GM21737 (cell line): ENCODE data around the gene MPDU1.

ENCODE experiments used
- ATAC-seq: cut with Tn5 transposase; IDR thresholded peaks from one replicate; pipeline ENCODE4 v1.9.1; 2021; ENCODE audit warnings: mild to moderate bottlenecking, moderate library complexity; ENCODE audit not compliant: unreplicated experiment

The MPDU1 gene

DNA sequence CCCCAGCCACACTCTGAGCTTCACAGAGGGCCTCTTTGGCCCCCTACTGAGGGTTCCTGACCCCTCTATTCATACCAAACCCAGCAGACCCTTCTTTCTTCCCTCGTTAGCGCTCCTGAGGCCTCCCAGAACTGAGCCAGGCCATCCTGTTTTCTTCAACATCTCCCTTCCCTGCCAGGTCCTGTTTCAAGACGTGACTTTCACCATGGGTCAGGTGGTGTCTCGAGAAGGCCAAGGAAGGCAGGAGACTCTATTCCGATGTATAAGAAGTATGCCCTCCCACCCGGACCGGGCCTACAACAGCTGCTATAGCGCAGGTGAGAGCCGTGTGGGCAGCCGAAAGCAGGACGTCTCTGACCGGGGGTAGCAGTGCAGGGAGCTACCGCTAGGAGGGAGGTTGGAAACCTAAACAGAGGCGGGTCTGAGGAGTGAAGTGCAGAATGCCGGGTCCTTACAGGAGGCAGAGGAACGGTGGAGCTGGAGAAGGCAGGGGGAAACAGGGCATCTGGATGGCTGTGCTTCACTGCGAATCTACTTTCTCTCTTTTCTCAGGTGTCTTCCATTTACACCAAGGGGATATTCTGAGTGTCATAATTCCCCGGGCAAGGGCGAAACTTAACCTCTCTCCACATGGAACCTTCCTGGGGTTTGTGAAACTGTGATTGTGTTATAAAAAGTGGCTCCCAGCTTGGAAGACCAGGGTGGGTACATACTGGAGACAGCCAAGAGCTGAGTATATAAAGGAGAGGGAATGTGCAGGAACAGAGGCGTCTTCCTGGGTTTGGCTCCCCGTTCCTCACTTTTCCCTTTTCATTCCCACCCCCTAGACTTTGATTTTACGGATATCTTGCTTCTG, 23.3 kb upstream of the MPDU1 start:
- ATAC-seq, result no peak

DNA sequence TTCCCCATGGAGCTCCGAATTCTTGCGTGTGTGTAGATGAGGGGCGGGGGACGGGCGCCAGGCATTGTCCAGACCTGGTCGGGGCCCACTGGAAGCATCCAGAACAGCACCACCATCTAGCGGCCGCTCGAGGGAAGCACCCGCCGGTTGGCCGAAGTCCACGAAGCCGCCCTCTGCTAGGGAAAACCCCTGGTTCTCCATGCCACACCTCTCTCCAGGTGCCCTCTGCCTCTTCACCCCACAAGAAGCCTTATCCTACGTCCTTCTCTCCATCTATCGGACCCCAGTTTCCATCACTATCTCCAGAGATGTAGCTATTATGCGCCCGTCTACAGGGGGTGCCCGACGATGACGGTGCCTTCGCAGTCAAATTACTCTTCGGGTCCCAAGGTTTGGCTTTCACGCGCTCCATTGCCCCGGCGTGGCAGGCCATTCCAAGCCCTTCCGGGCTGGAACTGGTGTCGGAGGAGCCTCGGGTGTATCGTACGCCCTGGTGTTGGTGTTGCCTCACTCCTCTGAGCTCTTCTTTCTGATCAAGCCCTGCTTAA, 22.6 kb upstream of the MPDU1 start:
- ATAC-seq, result peak; percentile 54

- ATAC-seq, result peak; percentile 49
These were observed 22.0 kb upstream of the MPDU1 start, which contains the start of gene SENP3 for GRCh38 chr17:7561589-7562207. Gene SENP3, plus strand, starts transcription at chr17:7561919. Its CDS starts 1,158 bp downstream, at chr17:7563077.

DNA sequence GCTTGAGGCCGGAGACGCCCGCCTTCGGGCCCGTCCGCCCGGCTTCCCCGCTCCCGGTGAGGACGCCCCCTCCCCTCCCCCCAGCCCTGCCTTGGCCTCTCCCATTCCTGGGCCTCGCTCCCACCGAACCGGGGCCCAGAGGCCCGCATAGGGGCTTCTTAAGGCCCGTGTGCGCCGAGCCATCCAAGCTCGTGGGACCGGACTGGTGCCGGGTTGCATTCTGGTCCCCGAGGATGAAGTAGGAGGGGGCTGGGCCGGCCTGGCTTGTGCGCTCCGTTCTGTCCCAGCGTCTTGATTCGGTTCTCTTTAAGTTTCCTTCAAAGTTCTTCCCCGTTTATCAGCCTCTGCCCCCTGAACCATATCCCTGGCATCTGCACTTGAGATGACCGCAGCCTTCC, 21.4 kb upstream of the MPDU1 start:
- no peak for ATAC-seq

- no peak for ATAC-seq
These were observed 20.4 kb upstream of the MPDU1 start for GRCh38 chr17:7563115-7563869.

DNA sequence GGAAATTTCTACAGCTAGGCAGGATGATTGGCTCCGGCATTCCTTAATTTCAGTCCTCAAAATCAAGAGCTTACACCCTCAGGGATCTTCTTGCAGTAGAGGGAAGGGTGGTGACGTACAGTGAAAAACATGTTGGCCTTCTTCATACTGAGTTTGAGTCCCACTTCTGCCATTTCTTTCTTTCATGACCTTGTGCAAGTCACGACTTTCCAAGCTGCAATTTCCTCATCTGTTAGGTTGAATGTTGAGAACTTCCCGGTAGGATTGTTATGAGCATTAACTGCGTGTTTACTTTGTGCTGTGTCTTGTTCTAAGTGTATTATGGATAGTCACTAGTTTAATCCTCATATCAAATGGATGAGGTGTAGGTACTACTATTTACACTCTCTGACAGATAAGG, 14.1 kb upstream of the MPDU1 start:
- no peak for ATAC-seq

DNA sequence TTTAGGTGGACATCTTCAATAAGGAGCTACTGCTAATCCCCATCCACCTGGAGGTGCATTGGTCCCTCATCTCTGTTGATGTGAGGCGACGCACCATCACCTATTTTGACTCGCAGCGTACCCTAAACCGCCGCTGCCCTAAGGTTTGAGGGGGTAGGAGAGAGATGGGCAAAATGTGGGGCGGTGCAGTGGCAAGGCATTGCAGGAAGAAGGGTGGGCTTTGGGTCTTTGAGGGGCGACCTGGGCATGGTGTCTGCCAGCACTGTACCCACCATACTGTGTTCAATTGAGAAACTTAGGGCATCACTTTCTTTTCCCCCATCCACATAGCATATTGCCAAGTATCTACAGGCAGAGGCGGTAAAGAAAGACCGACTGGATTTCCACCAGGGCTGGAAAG, 13.3 kb upstream of the MPDU1 start:
- no peak for ATAC-seq

DNA sequence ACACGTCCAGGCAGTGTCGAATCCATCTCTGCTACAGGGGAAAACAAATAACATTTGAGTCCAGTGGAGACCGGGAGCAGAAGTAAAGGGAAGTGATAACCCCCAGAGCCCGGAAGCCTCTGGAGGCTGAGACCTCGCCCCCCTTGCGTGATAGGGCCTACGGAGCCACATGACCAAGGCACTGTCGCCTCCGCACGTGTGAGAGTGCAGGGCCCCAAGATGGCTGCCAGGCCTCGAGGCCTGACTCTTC, 11.4 kb upstream of the MPDU1 start:
- peak; percentile 86 for ATAC-seq

- no peak for ATAC-seq
These were observed 10.9 kb upstream of the MPDU1 start for GRCh38 chr17:7572588-7573323.

DNA sequence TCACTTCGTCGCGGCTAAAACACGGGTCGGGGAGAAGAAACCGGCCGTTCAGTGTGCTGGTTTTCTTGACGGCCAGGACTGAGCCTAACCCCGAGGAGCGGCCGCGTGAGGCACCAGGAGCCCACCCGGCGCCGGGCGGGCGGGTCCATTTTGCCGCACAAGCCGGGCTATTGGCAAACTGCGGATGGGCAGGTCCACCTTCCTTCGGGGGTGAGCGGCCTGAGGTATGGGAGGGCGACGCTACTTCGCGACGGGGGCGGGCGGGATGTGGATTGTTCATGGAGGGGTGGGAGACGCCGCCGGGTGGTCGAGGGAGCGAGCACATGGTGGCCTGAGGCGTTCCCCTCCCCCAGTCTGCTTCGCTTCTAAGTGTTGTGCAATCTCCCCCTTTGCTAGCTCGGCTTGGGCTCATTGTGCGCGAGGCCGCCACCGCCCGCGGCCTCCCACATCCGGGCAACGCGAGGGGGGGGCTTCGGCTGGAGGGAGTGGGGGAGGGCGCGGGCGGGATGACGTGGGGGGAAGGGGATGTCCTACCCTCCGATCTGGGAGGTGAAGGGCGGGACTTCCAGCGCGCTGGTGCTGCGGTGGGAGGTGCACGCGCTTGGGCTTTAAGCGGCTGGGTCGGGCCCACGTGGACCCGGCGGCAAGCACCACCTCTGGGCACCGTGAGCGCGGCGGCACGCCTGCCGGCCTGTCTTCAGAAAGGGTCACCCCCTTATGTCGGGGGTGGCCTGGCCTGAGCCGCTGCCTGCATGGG, 10.2 kb upstream of the MPDU1 start:
- no peak for ATAC-seq

DNA sequence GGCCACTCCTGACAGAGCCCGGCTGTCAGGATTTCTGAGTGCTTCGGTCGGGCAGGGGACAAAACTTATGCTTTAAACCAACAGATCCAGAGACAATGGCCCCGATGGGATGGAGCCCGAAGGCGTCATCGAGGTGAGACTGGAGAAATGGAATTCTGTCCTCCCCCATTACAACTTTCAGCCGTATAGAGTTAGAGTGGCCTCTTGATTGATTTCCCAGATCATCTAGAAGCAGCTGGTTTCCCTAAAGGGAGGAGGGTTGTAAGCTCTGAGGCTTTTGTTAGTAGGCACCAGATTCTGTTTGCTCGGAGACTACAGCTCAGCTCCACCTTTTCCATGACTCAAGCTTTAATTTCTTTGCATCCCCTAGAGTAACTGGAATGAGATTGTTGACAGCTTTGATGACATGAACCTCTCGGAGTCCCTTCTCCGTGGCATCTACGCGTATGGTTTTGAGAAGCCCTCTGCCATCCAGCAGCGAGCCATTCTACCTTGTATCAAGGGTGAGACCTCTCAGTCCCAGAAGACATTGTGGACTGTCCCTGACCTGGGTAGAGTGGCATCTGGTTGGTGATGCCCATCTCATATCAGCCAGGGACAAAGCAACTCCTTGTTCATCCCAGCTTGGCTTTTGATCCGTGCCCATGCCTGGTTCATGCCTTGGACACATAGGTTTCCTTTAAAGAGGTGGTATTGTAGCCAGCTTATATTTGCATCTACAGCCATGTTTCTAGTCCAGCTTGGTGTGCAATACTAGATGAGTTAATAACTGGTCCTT, 9.3 kb upstream of the MPDU1 start:
- ATAC-seq, result no peak

DNA sequence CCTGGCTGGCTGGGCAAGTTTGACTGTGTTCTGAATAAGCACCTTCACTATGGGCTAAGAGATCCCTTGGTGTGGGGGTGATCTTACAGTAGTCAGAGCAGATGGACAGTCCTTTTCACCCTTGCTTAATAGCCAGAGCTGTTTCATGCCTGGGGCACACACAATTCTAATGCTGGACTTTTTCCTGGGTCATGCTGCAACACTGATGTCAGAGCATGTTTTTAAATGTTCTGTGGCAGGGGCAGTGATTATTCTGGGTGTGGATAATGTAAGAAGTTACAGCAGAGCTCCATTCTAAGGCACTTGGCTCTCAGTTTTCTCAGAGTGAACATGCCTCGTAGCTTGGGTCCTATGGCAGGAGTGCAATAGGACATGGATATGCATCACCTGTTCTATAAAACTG, 8.2 kb upstream of the MPDU1 start:
- no peak for ATAC-seq

DNA sequence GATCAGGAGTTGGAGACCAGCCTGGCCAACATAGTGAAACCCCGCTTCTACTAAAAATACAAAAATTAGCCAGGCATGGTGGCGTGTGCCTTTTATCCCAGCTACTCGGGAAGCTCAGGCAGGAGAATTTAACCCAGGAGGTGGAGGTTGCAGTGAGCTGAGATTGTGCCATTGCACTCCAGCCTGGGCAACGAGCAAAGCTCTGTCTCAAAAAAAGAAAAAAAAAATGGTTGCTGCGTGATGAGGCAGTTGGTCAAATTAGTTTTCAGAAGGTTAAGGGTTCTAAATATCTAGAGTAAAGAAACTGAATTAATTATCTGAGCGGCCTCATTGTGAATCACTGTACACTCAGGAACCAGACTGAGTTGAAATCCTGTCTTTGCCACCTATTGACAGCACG, 7.7 kb upstream of the MPDU1 start:
- no peak for ATAC-seq

GRCh38 chr17:7576432-7576937, 7.2 kb upstream of the MPDU1 start:
- ATAC-seq, result no peak

GRCh38 chr17:7577327-7578199, 6.1 kb upstream of the MPDU1 start:
- no peak for ATAC-seq

- ATAC-seq, result peak; percentile 31
These were observed 4.4 kb upstream of the MPDU1 start, which contains the start of gene CD68 for GRCh38 chr17:7579001-7579833. Gene CD68, plus strand, starts transcription at chr17:7579638. Its CDS starts 40 bp downstream, at chr17:7579678.

GRCh38 chr17:7579834-7580603, 3.6 kb upstream of the MPDU1 start:
- no peak for ATAC-seq
